ENCODE results near the gene KIF18B.

- TF ChIP-seq CTCF (IDR thresholded peaks at IDR 0.05; ENCODE audit: control extremely low read depth in 1 of 3, insufficient read depth in 1 of 3, low read depth in 1 of 3, low read length in 3 of 3) (no peak), POLR2AphosphoS5 (IDR thresholded peaks at IDR 0.05; ENCODE audit: low read depth, low read length) (no peak), SP2 (IDR thresholded peaks at IDR 0.05; ENCODE audit: low read length) (no peak), HDAC6 (IDR thresholded peaks at IDR 0.05; ENCODE audit: low read depth, low read length) (no peak)
Observed at GRCh38 chr17:44935116-44935515, 12.5 kb downstream of the KIF18B start.
